DMS 273 (cell line): ENCODE measurements around the gene COL6A1.

Experiments used
- DNase-seq: peaks from one replicate; lab custom pipeline; 2025; ENCODE audit not compliant: unreplicated experiment; lab: John Stamatoyannopoulos, UW

Gene COL6A1

GRCh38 chr21:45982758-45983648, 1.4 kb downstream of the COL6A1 start:
- no peak for DNase-seq

- DNase-seq, result no peak
Observed at GRCh38 chr21:45983649-45983965, 2.0 kb downstream of the COL6A1 start.

- DNase-seq, result no peak
Observed at GRCh38 chr21:45983981-45984551, 2.5 kb downstream of the COL6A1 start.

- DNase-seq, result no peak
Observed at GRCh38 chr21:45984584-45985095, 3.1 kb downstream of the COL6A1 start.

- DNase-seq, result no peak
Observed at GRCh38 chr21:45985471-45986315, 4.1 kb downstream of the COL6A1 start.

- DNase-seq, result no peak
Observed at GRCh38 chr21:45986316-45987051, 4.9 kb downstream of the COL6A1 start.

GRCh38 chr21:45987121-45987711, 5.6 kb downstream of the COL6A1 start:
- DNase-seq, result no peak

DNA sequence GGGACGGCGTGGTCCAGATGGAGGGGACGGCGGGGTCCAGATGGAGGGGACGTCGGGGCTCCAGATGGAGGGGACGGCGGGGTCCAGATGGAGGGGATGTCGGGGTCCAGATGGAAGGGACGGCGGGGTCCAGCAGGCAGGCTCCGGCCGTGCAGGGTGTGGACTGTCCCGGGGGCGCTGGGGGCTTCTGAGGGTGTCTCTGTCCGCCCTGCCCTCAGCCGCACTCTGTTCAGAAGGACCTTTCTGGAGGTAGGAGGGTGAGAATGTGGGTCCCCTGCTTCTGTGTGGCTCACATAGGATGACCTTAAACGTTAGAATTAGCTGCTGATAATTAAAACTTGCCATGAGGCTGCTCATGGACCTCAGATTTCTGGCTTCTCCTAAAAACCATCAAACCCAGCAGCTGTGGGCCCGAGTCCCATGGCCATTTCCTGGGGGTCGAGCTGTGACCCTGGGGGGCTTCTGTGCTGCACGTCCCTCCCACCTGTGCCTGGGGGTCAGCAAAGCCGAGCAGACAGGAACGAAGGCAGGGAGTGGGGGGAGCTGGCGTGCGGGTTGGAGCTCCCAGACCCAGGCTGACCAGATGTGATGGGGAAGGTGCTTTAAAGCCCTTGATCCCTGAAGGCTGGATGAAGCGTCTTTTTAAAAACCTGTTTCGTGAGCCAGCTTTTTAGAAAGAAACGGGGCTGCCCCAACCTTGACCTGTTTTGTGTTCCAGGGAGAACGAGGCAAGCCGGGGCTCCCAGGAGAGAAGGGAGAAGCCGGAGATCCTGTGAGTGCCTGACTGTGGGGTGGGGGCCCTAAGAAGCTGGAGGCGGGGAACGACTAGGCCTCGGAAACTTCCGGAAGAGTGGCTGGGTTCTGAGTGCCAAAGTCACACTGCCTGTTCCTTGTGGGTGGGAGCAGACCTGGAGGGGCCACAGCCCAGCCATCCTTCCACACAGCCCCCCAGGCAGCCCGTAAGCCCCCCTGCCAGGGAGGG, 7.1 kb downstream of the COL6A1 start:
- DNase-seq, result no peak

DNA sequence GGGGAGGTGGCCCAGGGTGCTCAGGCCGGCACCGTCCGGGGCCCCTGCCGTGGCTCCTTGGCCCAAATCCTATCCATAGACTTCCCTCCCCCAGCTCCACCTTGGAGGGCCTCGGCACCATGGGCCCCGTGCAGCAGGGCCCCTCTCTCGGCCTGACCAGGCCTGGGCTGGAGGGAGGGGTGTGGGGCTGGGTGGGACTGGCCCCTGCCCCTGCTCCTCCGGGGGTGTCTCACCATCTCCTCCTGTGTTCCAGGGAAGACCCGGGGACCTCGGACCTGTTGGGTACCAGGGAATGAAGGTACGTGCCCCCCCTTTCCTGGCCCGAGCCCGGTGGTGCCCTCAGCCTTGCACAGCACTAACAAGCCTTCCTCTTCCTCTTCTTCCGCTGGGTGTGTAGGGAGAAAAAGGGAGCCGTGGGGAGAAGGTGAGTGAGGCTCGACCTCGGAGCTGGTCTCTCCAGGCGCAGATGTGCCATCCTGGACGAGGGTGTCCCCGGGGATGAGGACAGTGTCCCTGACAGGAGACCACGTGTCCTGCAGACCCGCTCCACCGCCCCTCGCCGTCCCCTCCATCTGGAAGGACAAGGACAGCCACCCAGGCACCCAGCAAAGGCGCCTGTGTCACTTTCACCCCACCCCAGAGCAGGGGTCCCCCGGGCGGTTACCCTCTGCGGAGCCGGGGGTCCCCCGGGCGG, 7.9 kb downstream of the COL6A1 start:
- no peak for DNase-seq

DNA sequence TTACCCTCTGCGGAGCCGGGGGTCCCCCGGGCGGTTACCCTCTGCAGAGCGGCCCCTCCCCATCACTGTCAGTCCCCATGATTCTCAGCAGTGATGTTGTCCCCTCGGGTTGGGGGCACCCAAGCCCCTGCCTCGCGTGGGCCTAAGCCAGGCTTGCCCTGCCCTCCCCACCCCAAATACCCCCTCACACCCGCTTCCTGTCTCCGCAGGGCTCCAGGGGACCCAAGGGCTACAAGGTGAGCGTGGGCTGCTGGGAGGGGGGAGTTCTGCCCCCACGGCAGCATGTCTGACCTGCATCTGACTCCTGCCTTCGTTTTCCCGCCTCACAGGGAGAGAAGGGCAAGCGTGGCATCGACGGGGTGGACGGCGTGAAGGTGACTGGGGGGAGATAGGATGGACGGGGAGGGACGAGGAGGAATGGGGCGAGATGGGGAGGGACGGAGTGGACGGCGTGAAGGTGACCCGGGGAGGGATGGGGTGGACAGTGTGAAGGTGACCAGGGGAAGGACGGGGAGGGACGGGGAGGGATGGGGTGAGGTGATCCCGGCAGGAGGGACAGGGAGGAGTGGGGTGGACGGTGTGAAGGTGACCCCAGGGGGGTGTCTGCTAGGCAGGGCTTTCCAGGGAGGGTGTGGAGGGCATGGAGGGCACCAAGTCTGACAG, 8.6 kb downstream of the COL6A1 start:
- DNase-seq, result no peak

GRCh38 chr21:45990741-45991605, 9.4 kb downstream of the COL6A1 start:
- no peak for DNase-seq

DNA sequence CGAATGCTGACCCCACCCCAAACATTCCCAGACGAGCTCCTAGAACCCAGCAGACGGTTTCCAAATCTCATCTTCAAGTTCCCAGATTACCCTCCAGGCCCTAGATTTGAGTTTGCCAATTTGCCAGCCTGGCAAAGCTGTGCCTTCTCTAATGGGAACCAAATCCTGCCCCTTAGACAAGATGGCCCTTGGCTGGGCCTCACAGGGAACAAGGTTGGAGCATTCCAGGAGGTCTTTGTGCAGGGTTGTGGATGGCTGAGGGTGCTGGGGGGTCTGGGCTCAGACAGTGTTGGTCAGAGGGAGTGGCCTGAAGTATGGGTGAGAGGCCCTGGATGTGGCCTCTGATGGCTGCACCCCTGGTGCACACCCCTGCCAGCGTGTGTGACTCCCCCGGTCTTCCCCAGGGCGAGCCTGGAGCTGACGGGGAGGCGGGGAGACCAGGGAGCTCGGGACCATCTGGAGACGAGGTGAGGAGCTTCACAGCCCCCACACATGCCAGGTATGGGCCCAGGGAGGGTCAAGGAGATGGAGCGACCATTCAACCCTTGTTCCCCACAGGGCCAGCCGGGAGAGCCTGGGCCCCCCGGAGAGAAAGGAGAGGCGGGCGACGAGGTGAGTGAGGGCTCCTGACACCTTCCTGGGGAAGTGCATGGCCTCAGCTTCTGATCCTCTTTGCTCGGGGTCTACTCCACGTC, 10.2 kb downstream of the COL6A1 start:
- no peak for DNase-seq

DNA sequence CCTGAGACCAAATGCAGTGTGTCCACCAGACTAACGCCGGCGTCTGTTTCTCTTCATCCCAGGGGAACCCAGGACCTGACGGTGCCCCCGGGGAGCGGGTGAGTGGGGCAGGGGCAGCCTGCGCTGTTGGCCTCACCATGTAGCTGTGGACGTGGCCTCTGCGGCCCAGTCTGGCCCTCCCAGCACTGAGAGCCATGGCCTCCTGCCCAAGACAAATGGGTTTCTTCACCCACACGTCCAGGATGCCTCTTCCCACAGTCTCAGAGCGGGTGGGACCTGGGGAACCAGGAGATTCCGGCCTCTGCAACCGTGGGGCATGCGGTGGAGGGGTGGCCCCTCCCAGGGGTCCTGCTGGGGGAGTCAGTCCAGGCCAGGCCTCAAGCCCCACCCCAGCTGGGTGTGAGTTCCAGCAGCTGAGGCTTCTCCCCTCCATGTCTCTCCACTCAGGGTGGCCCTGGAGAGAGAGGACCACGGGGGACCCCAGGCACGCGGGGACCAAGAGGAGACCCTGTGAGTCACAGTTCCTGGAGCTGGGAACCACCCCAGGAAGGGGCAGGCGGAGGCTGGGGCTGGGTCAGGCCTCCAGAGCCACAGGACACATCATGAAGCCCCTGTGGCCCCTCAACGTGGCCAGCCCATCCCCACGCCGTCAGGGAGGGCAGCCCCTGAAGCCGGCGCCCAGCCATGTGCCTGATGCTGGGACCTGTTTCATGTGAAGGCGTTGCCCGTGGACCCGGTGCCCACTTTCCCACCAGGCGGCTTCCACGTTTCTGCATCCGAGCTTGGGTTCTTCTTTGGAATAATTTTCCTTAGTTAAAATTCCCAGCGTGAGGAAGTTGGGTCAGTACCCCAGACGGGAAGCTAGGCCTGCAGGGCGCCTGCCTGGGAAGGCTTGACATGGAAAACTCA, 11.0 kb downstream of the COL6A1 start:
- DNase-seq, result no peak

- no peak for DNase-seq
Observed at GRCh38 chr21:45993210-45994085, 11.9 kb downstream of the COL6A1 start.
